SK-MEL-5 (cell line): ENCODE data around the gene ITGA11. TPM values are rescaled to one million over a fixed set of nuclear protein-coding genes. Genes with fewer than 3 reads are reported as not detected.

Source experiments
- DNase-seq: peaks from one replicate; pipeline ENCODE4 v3.0.0-alpha.2; 2016; ENCODE audit warnings: low read depth, low spot score
- in situ Hi-C: cut with HindIII; loops from 2 replicates; pipeline ENCODE4 v1.10.0; 2016; ENCODE audit warnings: low sequenced_read_pairs, high pct_unique_total_duplicates, low pct_unique_long_range_greater_than_20kb
- total RNA-seq: library from RNA; depleted of rRNA; stranded (reverse); fragments of >200 nt; shearing (Covaris generic); gene quantifications from 2 replicates; pipeline ENCODE4 v1.2.3, GENCODE V29; 2014

Gene ITGA11
- total RNA-seq, 1 experiment from 2014 or later, result not detected

GRCh38 chr15:68303134-68303533 lies 128.8 kb downstream of the ITGA11 start:
- in situ Hi-C loops, result no loop called here
- DNase-seq, result no peak

- DNase-seq, result no peak
- in situ Hi-C loops, result no loop called here
These were observed 129.2 kb downstream of the ITGA11 start for GRCh38 chr15:68302729-68303128.

DNA sequence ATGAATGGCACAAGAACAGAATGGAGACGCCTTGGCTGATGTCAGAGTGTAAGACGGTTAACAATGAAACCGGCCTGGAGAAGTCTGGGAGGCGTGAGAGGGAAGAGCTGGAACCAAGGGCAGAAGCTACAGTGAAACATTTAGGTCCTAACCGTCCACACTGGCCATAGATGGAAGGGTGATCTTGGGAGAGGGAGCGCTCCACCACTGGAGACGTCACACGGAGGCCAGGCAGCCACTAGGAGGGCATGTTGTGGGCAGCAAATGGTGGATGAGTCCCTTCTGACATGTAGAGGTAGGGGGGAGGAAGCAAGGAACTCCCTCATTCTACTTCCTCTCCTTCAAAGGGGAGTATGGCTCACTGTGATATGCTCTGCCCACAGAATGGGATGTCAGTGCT lies 130.7 kb downstream of the ITGA11 start:
- in situ Hi-C loops, result no loop called here
- DNase-seq, result no peak

DNA sequence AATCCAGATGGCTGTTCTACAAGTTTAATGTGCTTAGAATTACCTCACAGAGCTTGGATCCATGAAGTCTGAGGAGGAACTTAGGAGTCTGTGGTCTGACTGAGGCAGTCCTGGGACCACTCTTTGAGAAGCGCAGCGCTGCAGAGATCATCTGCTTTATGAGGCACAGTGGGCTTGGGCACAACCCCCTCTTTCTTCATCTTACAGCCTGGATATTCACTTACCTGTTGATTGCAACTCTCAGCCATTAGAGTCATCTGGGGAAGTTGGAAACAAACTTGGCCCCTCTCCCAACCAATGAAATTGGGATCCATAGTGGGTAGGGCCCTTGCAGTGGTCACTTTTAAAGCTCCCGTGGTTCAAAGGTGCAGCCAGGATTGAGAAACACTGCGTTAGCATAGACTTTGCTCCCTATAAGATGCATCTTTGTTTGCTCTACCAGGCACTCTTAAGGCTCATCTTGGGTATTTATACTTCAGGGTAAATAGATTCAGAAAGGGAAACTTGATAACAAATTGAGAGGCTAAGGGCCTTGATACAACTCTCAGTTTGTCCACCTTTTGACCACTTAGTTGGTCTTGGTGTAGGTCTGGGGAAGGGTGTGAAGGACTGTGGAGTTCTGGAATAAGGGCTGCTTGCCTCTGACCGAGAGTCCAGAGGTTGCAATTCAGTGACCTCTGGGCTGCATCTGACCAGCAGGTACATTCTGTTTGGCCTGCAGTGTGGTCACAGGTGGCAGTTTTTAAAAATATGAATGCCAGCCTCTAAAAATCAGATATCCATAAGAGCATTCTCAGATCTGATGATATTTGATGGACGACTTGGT lies 131.6 kb downstream of the ITGA11 start:
- in situ Hi-C loops, result no loop called here
- no peak for DNase-seq

DNA sequence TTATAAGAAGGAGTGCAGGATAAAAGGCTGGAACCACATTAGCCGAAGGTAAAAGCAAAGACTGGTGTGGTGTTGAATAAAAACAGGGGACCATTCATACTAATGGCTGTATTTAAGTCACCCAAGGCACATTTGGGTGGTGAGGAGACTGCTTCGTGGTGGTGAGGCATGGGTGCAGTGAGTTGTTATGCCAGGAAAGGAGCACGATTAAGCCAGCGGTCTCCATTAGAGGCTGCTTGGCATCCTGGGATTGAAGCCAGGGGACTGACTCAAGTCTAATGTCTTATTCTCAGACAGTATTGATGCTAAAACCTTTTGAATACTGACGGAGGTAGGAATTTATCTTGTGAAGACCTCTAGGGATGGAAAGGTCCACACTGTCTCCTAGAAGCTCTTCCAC lies 132.5 kb downstream of the ITGA11 start:
- DNase-seq, result no peak

DNA sequence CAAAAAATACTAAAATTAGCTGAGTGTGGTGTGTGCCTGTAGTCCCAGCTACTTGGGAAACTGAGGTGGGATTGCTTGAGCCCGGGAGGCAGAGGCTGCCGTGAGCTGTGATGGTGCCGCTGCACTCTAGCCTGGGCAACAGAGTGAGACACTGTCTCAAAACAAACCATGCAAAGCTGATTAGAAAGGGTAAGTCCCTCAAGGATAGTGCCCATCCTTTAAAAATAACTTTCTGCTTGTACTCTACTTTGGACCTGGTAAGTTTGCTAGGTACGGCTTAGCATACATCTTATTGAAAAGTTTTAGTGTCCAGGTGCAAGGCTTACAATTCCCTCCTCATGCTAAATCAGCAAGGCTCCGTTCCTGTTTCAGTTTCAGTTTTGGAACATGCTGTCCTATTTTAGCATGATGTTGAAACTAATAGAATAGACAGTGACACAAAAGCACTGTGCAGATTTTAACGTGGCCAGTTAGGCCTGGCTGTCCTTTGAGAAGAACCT lies 133.0 kb downstream of the ITGA11 start:
- in situ Hi-C loops, result no loop called here

More for the DNA sequence above, 132.5 kb downstream of the ITGA11 start:
- in situ Hi-C loops, result no loop called here

DNA sequence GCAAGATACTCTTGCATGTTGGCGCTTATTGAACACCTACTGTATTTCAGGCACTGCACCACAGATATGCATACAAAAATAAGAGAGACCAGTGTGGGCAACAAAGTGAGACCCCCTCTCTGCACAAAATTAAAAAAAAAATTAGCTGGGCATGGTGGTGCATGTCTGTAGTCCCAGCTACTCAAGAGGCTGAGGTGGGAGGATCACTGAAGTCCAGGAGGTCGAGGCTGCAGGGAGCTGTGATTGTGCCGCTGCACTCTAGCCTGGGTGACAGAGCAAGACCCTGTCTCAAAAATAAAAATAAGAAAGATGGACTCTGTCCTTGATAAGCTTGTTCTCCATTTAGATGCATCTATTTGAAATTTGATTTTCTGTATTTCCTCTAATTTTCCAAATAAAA lies 133.6 kb downstream of the ITGA11 start:
- in situ Hi-C loops, result no loop called here

More for the DNA sequence above, 133.0 kb downstream of the ITGA11 start:
- DNase-seq, result no peak

DNA sequence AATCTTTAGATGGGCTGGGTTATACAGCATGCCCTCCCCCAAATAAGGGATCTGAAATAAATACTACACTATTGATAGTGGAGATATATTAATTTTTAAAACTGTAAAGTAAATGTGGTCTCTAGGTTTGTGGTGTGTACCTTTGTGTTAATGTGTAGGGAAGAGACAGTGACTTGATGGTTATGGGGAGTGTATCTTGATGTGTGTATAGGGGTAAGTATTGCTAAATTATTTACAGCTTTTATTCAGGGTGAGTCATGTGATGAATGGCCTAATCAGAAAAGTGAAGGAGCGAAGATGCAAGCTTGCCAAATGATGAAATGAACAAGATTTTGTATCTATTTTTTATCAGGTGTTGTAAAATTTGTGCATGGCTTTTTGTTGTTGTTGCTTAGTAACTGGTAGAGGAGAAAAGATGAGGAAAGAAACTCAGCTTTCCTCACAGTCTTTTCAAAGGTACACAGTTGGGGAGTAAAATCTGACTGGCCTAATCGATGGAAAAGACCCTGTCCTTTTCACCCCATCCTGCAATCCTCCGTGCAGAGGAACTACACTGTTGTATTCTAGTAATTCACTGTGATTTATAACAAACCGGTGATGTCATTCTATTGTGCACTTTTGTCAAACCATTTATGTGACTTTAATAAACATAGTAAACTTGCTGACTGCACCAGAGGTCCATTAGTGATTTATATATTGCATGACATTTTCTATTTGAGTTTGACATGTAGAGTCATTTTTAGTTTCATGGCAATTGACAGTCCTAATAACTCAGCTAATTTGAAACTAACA lies 136.8 kb downstream of the ITGA11 start:
- DNase-seq, result no peak
- in situ Hi-C loops, result no loop called here

More for the DNA sequence above, 133.6 kb downstream of the ITGA11 start:
- no peak for DNase-seq

DNA sequence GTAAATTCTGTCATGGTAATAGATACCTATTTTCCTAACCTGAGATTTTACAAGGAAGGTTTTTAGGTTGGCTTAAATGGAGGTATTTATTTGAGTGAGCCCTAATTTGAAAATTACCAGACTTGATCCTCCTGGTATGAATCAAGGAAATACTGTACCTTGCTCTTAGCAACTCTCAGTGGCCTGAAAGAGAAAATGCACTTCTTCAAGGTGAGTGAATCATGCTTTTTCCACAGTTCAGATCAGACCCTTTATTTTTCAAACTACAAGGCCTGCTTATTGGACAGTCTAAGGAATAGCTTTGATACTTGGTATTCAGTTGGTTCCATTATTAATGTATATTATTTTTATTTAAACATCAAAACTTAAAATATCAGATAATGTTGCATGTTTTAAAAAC lies 139.0 kb downstream of the ITGA11 start:
- no peak for DNase-seq
- in situ Hi-C loops, result no loop called here

GRCh38 chr15:68292157-68292781 lies 139.7 kb downstream of the ITGA11 start:
- in situ Hi-C loops, result no loop called here
- DNase-seq, result no peak

DNA sequence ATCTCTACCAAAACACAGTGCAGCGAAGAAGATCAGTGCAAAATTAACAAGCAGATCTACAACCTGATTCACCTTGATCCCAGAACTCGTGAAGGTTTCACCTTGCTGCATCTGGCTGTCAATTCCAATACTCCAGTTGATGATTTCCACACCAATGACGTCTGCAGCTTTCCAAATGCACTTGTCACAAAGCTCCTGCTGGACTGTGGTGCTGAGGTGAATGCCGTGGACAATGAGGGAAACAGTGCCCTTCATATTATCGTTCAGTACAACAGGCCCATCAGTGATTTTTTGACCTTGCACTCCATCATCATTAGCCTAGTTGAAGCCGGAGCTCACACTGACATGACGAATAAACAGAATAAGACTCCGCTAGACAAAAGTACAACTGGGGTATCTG lies 141.2 kb downstream of the ITGA11 start:
- in situ Hi-C loops, result no loop called here
- no peak for DNase-seq

DNA sequence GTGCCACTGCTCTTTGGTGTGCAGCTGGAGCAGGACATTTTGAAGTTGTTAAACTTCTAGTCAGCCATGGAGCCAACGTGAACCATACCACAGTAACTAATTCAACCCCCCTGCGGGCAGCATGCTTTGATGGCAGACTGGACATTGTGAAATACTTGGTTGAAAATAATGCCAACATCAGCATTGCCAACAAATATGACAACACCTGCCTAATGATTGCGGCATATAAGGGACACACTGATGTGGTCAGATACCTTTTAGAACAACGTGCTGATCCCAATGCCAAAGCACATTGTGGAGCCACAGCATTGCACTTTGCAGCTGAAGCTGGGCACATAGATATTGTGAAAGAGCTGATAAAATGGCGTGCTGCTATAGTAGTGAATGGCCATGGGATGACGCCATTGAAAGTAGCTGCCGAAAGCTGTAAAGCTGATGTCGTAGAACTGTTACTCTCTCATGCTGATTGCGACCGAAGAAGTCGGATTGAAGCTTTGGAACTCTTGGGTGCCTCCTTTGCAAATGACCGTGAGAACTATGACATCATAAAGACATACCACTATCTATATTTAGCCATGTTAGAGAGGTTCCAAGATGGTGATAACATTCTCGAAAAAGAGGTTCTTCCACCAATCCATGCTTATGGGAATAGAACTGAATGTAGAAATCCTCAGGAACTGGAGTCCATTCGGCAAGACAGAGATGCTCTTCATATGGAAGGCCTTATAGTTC lies 142.2 kb downstream of the ITGA11 start:
- in situ Hi-C loops, result no loop called here

GRCh38 chr15:68289057-68289456 lies 142.9 kb downstream of the ITGA11 start:
- DNase-seq, result no peak
- in situ Hi-C loops, result no loop called here

More for the DNA sequence above, 142.2 kb downstream of the ITGA11 start:
- DNase-seq, result no peak

DNA sequence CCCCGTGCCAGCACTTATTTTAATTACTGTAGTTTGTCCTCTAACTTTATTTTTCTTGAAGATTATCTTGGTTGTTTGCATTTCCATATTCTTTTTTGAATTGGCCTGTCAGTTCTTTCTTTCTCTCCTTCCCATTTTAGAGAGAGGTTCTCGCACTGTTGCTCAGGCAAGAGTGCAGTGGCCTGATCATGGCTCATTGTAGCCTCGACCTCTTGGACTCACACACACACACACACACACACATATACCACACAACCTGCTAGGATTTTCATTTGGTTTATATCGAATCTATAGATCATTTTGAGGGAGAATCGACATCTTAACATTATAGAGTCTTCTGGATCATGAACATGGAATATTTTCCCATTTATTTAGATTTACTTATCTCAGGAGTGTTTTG lies 145.7 kb downstream of the ITGA11 start:
- in situ Hi-C loops, result no loop called here
- no peak for DNase-seq

DNA sequence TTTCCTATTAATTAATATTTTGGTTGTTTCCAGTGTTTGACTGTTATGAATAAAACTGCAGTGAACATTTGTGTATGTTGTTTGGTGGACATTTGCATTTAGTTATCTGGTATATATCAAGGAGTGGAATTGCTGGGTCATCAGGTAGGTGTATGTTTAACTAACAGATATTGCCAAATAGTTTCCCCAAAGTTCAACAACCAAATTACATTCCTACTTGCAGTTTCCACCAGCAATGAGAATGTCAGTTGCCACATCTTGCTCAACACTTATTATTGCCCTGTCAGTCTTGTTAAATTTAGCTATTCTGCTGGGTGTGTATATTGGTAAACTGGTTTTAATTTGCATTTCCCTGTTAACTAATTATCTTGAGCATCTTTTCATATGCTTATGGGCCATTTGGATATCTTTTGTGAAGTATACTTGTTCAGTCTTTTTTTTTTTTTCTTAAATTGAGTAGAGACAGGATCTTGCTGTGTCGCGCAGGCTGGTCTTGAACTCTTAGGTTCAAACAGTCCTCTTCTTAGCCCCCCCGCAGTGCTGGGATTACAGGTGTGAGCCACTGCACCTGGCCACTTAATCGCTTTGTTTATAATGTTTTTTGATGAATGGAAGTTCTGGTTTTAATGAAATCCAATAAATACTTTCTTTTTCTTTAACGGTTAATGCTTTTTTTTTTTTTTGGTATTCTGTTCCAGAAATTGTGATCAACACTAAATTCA lies 146.5 kb downstream of the ITGA11 start:
- in situ Hi-C loops, result no loop called here
- DNase-seq, result no peak

DNA sequence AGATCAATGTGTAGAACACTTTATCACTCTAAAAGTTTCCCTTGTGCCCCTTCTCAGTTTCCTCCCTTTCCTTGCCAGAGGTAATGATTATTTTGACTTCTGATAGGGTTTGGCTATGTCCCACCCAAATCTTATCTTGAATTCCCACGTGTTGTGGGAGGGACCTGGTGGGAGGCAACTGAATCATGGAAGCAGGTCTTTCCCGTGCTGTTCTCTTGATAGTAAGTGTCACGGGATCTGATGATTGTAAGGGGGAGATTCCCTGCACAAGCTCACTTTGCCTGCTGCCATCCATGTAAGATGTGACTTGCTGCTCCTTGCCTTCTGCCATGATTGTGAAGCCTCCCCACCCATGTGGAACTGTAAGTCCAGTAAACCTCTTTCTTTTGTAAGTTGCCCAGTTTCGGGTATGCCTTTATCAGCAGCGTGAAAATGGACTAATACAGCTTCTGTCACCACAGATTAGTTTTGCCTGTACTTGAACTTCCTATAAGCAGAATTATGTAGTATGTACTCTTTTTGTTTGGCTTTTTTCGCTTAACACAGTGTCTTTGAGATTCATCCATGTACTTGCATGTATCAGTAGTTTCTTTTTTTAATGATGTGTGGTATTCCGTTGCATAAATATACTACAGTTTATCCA lies 147.2 kb downstream of the ITGA11 start:
- in situ Hi-C loops, result no loop called here
- DNase-seq, result no peak

GRCh38 chr15:68283401-68283800 lies 148.6 kb downstream of the ITGA11 start:
- no peak for DNase-seq
- in situ Hi-C loops, result no loop called here
